WERI-Rb-1 (cell line): ENCODE data around the gene E4F1.

ENCODE experiments used
- DNase-seq: peaks from one replicate; pipeline ENCODE4 v3.0.0-alpha.2; 2020
- H3K27ac ChIP-seq: fragments of 250-450 bp; sonication (Bioruptor Pico); 2 replicates; pipeline ENCODE4 v1.5.1; 2020; ENCODE audit warnings: mild to moderate bottlenecking, moderate library complexity
- H3K27me3 ChIP-seq: fragments of 250-450 bp; sonication (Bioruptor Pico); 2 replicates; pipeline ENCODE4 v1.5.1; 2021; ENCODE audit warnings: mild to moderate bottlenecking, low read depth, moderate library complexity; ENCODE audit not compliant: insufficient read depth, severe bottlenecking
- H3K36me3 ChIP-seq: fragments of 250-450 bp; sonication (Bioruptor Pico); 2 replicates; pipeline ENCODE4 v1.5.1; 2020; ENCODE audit warnings: mild to moderate bottlenecking, moderate library complexity
- H3K4me3 ChIP-seq: 2 replicates; pipeline ENCODE4 v1.5.1; 2011; ENCODE audit warnings: low read depth, mild to moderate bottlenecking, control low read depth, low read length
- H3K9me3 ChIP-seq: fragments of 250-450 bp; sonication (Bioruptor Pico); 2 replicates; pipeline ENCODE4 v1.5.1; 2021; ENCODE audit warnings: mild to moderate bottlenecking, moderate library complexity; ENCODE audit not compliant: severe bottlenecking
- CTCF ChIP-seq: IDR thresholded peaks from 2 replicates; pipeline ENCODE4 v1.5.1; 2011; ENCODE audit warnings: low read depth, mild to moderate bottlenecking, control low read depth, inconsistent platforms, low read length

Gene E4F1

DNA sequence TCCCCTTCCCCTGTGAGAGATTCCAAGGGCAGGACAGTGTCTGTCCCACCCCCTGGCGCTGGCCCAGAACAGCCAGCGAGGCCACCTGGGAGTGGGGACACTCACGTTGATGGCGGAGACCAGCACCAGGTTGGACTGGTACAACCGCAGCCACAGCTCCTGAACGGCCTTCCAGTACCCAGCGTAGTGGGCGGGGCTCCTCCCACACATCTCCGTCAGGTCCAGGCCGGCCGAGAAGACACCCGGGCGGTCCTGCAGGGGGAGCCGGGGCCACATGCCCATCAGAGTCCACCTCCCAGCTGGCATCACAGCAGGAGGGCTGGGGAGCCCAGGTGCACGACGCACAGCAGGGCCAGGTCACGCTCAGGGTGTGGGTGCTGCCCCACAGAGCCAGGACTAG lies 20.9 kb downstream of the E4F1 start:
- peak overlapping the region; percentile 28 for H3K27ac ChIP-seq
- H3K4me3 ChIP-seq = no peak overlapping the region
- peak; percentile 65 for DNase-seq
- peaks cover 93% of the 10 kb centered on the region for H3K36me3 ChIP-seq
- H3K9me3 ChIP-seq = no peaks in the 10 kb centered on the region
- TF ChIP-seq CTCF = peak; percentile 39; the same call in 1 of the 2 replicates
- H3K27me3 ChIP-seq = no peaks in the 10 kb centered on the region

DNA sequence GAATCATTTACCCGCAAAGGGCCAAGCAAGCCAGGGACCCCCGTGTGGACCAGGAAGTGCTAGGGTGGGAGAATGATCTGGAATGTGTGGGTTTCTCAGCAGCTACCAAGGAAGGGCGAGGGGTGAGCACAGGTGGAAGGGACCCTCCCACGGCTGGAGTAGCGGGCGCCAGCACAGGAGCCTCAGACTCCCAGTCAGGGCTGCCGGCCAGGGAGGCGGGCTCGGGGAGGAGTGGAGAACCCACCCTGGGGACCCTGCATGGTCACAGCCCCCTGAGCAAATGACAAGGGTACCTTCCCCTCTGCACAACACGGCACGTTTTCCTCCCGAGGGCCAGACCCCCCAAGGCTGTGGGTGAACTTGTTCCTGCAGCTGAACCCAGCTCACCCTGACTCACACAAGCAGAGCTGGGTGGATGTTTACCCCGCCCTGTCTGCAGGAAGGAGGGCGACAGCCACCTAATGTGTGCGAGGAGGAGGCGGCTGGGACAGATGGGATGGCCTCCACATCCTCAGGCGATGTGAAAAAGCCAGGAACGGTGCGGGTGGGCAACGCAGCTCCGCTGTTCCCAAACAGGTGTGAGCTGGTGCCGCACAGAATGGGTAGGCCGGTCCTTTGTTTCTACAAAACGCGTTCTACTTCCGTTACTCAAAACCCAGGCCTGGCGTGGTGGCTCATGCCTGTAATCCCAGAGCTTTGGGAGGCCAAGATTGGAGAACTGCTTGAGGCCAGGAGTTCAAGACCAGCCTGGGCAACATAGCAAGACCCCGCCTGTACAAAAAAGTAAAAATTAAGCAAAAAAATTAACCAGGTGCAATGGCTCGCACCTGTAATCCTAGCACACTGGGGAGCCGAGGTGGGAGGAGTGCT lies 21.8 kb downstream of the E4F1 start:
- Histone ChIP-seq H3K36me3 (peaks cover 87% of the 10 kb centered on the region), H3K4me3 (no peak overlapping the region), H3K27me3 (no peaks in the 10 kb centered on the region), H3K9me3 (no peaks in the 10 kb centered on the region), H3K27ac (peak overlapping the region; percentile 28)
- TF ChIP-seq CTCF = no peak
- no peak for DNase-seq

DNA sequence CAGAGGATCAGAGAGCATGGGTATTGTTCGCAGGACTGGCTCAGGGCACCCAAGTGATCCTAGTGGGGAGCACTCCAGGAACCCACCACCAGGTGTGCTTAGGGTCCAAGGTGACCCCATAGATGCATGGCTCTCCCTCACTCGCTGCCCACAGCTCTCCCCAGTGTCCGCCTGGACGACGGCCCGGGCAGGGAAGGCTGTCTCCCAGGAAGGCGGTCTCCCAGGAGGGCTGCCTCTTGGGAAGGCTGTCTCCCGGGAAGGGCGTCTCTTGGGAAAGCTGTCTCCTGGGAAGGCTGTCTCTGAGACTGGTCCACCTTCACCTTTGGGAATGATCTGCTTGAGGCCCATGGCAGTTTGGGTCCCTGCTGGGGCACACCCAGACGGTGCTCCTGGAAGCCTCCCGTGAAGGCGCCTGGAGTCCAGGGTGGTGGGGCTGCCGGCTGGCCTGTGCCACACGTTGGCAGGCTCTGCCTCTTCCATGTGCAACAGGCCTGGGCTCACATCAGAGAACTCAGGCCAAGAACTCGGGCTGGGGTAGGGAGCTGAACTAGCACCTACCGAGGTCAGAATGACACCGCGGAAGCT lies 23.0 kb downstream of the E4F1 start:
- DNase-seq = no peak
- H3K4me3 ChIP-seq = no peak overlapping the region
- no peak overlapping the region; the same call in none of the 2 replicates for H3K27ac ChIP-seq
- H3K27me3 ChIP-seq = no peaks in the 10 kb centered on the region
- no peak for TF ChIP-seq CTCF
- H3K9me3 ChIP-seq = no peaks in the 10 kb centered on the region
- H3K36me3 ChIP-seq = peaks cover 81% of the 10 kb centered on the region

DNA sequence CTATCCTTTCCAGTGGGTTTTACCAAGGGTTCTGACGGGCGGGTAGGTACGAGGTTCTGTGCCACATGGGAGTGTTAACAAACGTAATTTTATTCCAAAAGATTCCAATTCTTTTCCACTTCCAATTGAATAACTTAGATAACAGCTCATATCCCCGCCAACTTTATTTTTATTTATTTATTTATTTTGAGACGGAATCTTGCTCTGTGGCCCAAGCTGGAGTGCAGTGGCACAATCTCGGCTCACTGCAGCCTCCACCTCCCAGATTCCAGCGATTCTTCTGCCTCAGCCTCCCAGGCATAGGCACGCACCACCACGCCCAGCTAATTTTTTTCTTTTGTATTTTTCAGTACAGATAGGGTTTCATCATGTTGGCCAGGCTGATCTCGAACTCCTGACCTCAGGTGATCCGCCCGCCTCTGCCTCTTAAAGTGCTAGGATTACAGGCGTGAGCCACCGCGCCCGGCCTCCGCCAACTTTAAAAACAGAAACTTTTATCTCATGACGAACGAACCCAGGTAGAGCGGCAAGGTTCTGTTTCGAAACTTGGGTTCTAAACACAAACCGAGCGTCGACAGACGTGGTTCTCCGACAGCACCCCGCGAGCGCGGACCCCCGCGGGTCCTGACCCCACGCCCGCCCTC lies 27.4 kb downstream of the E4F1 start:
- Histone ChIP-seq H3K27ac (peak overlapping the region; percentile 88), H3K27me3 (no peaks in the 10 kb centered on the region), H3K4me3 (peak overlapping the region; percentile 63), H3K9me3 (no peaks in the 10 kb centered on the region), H3K36me3 (peaks cover 76% of the 10 kb centered on the region)
- TF ChIP-seq CTCF = no peak
- DNase-seq = no peak

GRCh38 chr16:2251296-2252111 lies 28.1 kb downstream of the E4F1 start, which contains the start of gene ECI1:
Gene ECI1 (minus strand): TSS chr16:2251587. CDS start chr16:2251566, 21 bp downstream.
- Histone ChIP-seq H3K4me3 (peak within 1 kb of the TSS; percentile 63), H3K36me3 (peaks cover 76% of the 10 kb centered on the region), H3K9me3 (no peaks in the 10 kb centered on the region), H3K27ac (peak within 1 kb of the TSS; percentile 88), H3K27me3 (no peaks in the 10 kb centered on the region)
- peak; percentile 70 for TF ChIP-seq CTCF
- peak; percentile 95 for DNase-seq
